Ishikawa (cell line): ENCODE data around the gene TOP2B.

ENCODE experiments used
- CREB1 ChIP-seq: IDR thresholded peaks from 2 replicates; pipeline ENCODE4 v1.6.1; 2012; ENCODE audit warnings: low read depth
- EP300 ChIP-seq: IDR thresholded peaks from 2 replicates; pipeline ENCODE4 v1.6.1; 2012; ENCODE audit warnings: borderline replicate concordance
- NFIC ChIP-seq: IDR thresholded peaks from 2 replicates; pipeline ENCODE4 v1.6.1; 2012
- RAD21 ChIP-seq: IDR thresholded peaks from 2 replicates; pipeline ENCODE4 v1.6.1; 2012; ENCODE audit warnings: low read depth
- TAF1 ChIP-seq: IDR thresholded peaks from 2 replicates; pipeline ENCODE4 v1.6.1; 2012; ENCODE audit warnings: low read depth, mild to moderate bottlenecking
- TEAD4 ChIP-seq: IDR thresholded peaks from 2 replicates; pipeline ENCODE4 v1.6.1; 2012
- YY1 ChIP-seq: IDR thresholded peaks from 2 replicates; pipeline ENCODE4 v1.6.1; 2012; ENCODE audit warnings: low read depth
- ZBTB7A ChIP-seq: IDR thresholded peaks from 2 replicates; pipeline ENCODE4 v1.6.1; 2012; ENCODE audit warnings: low read depth
- TF ChIP-seq, protein P1 (sequence below): IDR thresholded peaks from 2 replicates; pipeline ENCODE4 v1.6.1; 2012
- TF ChIP-seq, protein P2 (sequence below): IDR thresholded peaks from 2 replicates; pipeline ENCODE4 v1.6.1; 2012; ENCODE audit warnings: low read depth, mild to moderate bottlenecking

DNA sequence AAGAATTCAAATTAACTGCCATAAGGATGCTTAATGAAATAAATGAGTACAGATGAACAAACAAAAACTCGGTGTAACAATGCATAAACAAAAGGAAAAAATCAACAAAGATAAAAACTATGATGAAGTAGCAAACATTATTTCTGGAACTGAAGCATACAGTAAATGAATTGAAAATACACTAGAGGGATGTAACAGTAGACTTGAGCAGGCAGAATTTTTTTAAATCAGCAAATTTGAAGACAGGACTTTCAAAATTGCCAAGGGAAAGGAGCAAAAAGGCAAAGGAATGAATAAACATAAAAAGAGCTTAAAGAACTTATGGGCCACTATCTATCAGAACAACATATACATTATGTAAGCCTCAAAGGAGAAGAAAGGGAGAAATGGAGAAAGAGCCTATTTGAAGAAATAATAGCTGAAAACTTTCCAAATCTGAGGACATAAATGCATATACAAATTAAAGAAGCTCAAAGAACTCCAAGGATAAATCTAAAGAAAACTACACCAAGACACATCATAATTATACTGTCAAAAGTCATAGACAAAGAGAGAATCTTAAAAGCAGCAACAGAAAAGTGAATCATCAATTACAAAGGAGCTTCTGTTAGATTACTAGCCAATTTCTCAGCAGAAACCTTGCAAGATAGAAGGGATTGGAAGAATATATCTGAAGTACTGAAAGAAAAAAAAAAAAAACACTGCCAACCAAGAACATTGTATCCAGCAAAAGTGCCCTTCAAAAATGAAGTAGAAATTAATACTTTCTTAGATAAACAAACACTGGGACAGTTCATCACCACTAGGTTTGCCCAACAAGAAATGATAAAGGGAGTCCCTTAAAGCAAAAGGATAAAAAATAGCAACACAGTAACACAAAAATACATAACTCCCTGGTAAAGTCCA, 15.5 kb downstream of the TOP2B start:
- no peak for TF ChIP-seq YY1
- no peak for TF ChIP-seq TAF1
- no peak for TF ChIP-seq RAD21
- TF ChIP-seq, protein P1, sequence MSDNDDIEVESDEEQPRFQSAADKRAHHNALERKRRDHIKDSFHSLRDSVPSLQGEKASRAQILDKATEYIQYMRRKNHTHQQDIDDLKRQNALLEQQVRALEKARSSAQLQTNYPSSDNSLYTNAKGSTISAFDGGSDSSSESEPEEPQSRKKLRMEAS, result no peak
- TF ChIP-seq ZBTB7A, result no peak
- TF ChIP-seq TEAD4, result no peak
- no peak for TF ChIP-seq CREB1
- TF ChIP-seq, protein P2, sequence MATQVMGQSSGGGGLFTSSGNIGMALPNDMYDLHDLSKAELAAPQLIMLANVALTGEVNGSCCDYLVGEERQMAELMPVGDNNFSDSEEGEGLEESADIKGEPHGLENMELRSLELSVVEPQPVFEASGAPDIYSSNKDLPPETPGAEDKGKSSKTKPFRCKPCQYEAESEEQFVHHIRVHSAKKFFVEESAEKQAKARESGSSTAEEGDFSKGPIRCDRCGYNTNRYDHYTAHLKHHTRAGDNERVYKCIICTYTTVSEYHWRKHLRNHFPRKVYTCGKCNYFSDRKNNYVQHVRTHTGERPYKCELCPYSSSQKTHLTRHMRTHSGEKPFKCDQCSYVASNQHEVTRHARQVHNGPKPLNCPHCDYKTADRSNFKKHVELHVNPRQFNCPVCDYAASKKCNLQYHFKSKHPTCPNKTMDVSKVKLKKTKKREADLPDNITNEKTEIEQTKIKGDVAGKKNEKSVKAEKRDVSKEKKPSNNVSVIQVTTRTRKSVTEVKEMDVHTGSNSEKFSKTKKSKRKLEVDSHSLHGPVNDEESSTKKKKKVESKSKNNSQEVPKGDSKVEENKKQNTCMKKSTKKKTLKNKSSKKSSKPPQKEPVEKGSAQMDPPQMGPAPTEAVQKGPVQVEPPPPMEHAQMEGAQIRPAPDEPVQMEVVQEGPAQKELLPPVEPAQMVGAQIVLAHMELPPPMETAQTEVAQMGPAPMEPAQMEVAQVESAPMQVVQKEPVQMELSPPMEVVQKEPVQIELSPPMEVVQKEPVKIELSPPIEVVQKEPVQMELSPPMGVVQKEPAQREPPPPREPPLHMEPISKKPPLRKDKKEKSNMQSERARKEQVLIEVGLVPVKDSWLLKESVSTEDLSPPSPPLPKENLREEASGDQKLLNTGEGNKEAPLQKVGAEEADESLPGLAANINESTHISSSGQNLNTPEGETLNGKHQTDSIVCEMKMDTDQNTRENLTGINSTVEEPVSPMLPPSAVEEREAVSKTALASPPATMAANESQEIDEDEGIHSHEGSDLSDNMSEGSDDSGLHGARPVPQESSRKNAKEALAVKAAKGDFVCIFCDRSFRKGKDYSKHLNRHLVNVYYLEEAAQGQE, result no peak
- no peak for TF ChIP-seq EP300
- no peak for TF ChIP-seq NFIC
